HG03064 (cell line): ENCODE data around the gene ANKS1B.
"Not testable (repeated sequence)": the region's sequence is repeated elsewhere in the genome, so short reads cannot be mapped to it uniquely, and the experiment has no call there.

Source experiments
- ATAC-seq: cut with Tn5 transposase; IDR thresholded peaks from one replicate; pipeline ENCODE4 v1.9.1; 2021; ENCODE audit warnings: low read depth; ENCODE audit not compliant: unreplicated experiment

ANKS1B gene

GRCh38 chr12:99767809-99768208, 216.9 kb downstream of the ANKS1B start:
- no peak for ATAC-seq

DNA sequence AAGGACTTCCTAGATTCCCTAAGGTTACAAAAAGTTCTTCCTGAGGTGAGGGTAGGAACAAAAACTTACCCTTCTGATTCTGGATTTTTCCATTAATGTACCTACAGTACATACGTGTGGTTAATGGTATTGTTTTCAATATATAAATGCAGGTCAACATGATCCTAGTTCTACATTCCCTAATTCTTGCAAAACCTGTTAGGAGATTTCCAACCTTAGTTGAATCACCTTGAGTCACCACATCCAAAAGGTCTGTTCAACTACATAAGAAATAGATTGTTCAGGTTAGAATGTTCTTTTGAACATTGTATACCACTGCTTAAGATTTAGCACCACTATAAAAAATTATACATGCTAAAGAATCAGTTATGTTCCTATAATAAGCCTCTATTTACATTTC, 218.3 kb downstream of the ANKS1B start:
- no peak for ATAC-seq

- no peak for ATAC-seq
Measured at GRCh38 chr12:99765469-99766114, 219.1 kb downstream of the ANKS1B start.

DNA sequence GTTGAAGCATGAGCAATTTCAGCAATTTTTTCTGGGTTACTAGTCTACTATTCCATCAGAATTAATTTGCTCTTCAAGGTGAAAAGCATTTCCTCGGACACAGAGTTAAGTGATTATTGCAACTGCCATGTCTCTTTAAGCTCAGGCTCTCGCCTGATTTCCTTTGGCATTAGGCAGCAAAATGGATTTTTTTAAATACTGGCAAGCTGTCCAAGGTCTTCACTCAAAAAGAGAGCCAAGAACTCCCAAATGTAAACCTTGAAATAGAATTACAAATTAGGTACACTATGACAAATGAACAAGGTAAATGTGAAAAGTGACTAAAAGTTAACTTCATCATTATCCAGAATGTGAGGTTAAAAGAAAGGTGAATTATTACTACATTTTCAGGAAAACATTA, 225.3 kb downstream of the ANKS1B start:
- no peak for ATAC-seq

- ATAC-seq, result no peak
Measured at GRCh38 chr12:99758997-99759396, 225.7 kb downstream of the ANKS1B start.

- no peak for ATAC-seq
Measured at GRCh38 chr12:99752740-99753139, 232.0 kb downstream of the ANKS1B start.

- ATAC-seq, result no peak
Measured at GRCh38 chr12:99746538-99746937, 238.2 kb downstream of the ANKS1B start.

DNA sequence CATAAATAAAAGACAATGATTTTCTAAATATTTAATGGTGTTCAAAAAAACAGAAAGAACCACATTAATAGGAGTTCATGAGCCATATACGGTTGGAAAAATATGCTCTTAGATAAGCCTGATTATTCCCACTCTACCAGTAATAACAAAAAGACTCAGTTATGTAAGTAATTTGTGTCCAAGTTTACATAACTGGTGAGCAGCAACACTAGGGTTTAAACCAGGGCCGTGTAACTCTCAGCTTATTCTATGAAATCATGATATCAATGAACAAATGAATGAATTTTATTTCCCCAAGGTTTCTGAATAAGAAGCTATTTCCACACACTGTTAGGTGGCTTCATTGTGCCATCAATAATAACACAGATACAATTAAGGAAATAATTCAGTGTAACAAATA, 238.8 kb downstream of the ANKS1B start:
- ATAC-seq, result no peak

- no peak for ATAC-seq
Measured at GRCh38 chr12:99745121-99745520, 239.6 kb downstream of the ANKS1B start.

GRCh38 chr12:99736760-99737269, 247.9 kb downstream of the ANKS1B start:
- no peak for ATAC-seq

DNA sequence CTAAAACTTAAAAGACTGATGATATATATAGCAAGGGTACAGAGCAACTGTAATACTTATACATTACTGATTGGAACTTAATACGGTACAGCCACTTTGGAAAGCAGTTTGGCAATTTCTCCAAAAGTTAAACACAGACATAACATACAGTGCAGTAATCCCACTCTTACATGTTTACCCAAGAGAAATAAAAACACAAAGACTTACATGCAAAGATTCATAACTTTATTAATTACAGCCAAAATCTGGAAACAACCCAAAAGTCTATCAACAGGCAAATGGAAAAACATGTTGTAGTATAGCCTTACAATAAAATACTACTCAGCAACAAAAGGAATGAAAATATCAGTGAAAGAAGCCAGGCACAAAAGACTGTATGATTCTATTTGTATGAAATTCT, 252.6 kb downstream of the ANKS1B start:
- ATAC-seq, result no peak

DNA sequence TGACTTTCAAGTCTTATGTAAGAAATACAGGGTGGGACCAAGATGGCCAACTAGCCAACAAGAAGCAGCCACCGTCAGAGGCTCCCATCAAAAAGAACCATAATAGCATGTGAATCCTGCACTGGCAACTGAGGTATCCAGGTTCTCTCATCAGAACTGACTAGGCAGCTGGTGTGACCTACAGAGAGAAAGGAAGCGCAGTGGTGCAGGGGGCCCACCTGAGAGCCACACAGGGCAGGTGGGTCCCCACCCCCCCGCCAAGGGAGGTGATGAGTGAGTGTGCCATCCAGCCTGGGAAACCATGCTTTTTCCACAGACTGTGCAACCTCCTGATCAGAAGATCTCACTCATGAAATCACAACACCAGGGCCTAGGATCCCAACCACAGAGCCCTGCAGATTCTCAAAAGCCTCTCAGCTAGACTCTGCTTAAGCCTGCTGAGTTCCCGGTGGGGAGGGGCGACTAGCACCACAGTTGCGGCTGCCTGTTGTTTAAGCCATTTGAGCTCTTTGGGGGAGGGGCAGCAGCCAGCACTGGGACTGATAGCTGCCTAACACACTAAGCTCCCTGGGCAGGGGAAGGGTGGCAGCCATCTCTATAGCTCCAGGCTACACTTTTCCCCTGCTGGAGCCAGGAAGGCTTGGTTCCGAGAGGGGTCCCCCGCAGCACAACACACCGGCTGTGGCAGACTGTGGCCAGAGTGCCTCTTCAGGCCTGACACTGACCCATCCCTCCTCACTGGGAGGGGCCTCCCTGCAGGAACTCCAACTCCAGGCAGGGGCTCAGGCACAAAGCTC, 261.8 kb downstream of the ANKS1B start:
- ATAC-seq, result no peak

DNA sequence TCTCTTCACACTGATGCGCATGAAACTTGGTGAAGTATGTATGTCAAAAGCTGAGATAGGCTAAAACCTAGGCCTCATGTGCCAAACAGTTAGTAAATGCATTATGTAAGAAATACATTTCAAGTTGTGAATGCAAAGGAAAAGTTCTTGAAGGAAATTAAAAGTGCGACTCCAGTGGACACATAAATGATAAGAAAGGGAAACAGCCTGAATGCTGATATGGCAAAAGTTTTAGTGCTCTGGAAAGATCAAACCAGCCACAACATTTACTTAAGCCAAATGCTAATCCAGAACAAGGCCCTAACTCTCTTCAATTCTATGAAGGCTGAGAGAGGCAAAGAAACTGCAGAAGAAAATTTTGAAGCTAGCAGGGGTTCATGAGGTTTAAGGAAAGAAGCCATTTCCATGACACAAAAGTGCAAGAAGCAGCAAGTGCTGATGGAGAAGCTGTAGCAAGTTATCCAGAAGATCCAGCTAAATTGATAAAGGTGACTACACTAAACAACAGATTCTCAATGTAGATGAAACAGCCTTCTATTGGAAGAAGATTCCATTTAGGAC, 262.9 kb downstream of the ANKS1B start:
- ATAC-seq, result no peak

- not testable (repeated sequence) for ATAC-seq
Measured at GRCh38 chr12:99720083-99720465, 264.7 kb downstream of the ANKS1B start.

- ATAC-seq, result not testable (repeated sequence)
Measured at GRCh38 chr12:99719411-99720082, 265.2 kb downstream of the ANKS1B start.

- not testable (repeated sequence) for ATAC-seq
Measured at GRCh38 chr12:99715841-99716510, 268.8 kb downstream of the ANKS1B start.

GRCh38 chr12:99714921-99715320, 269.8 kb downstream of the ANKS1B start:
- not testable (repeated sequence) for ATAC-seq

- ATAC-seq, result no peak
Measured at GRCh38 chr12:99713946-99714520, 270.7 kb downstream of the ANKS1B start.

DNA sequence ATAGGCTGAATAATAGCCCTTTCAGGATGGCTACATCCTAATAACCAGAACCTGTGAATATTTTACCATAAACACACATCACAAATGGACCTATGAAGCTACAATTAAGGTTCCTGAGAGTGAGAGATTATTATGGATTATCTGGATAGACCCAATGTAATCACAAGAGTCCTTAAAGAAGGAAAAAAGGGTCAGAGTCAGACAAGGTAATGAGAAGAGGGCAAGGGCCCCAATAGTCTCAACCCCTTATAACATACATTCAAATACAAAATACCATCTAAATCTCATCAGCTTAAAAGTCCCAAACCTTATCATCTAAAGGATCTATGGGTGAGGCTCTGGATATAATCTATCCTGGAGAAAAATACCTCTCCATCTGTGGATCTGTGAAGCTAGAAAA, 272.5 kb downstream of the ANKS1B start:
- ATAC-seq, result no peak

GRCh38 chr12:99711246-99711645, 273.5 kb downstream of the ANKS1B start:
- no peak for ATAC-seq
